Skeletal muscle satellite cell (primary cell): Measurements from ENCODE around the gene GCC1.
A peak's percentile ranks its signal among the peaks of the same experiment; 100 is the strongest.

Source experiments
- H3K27me3 ChIP-seq: 2 replicates; pipeline ENCODE4 v1.7.0; 2013; ENCODE audit warnings: low read length; ENCODE audit not compliant: control insufficient read depth, insufficient read depth
- H3K36me3 ChIP-seq: 2 replicates; pipeline ENCODE4 v1.7.0; 2013; ENCODE audit warnings: mild to moderate bottlenecking, control low read depth, low read length; ENCODE audit not compliant: insufficient read depth
- H3K4me1 ChIP-seq: 2 replicates; pipeline ENCODE4 v1.7.0; 2013; ENCODE audit warnings: low read length; ENCODE audit not compliant: control insufficient read depth, insufficient read depth
- H3K4me2 ChIP-seq: 2 replicates; pipeline ENCODE4 v1.7.0; 2013; ENCODE audit warnings: mild to moderate bottlenecking, low read length
- H3K4me3 ChIP-seq: 2 replicates; pipeline ENCODE4 v1.7.0; 2013; ENCODE audit warnings: low read length
- H3K9ac ChIP-seq: 2 replicates; pipeline ENCODE4 v1.7.0; 2013; ENCODE audit warnings: mild to moderate bottlenecking, low read depth, low read length, moderate library complexity
- H3K9me3 ChIP-seq: replicated peaks from 2 replicates; pipeline ENCODE4 v1.7.0; 2013; ENCODE audit warnings: mild to moderate bottlenecking, control low read depth, low read length

Gene GCC1

DNA sequence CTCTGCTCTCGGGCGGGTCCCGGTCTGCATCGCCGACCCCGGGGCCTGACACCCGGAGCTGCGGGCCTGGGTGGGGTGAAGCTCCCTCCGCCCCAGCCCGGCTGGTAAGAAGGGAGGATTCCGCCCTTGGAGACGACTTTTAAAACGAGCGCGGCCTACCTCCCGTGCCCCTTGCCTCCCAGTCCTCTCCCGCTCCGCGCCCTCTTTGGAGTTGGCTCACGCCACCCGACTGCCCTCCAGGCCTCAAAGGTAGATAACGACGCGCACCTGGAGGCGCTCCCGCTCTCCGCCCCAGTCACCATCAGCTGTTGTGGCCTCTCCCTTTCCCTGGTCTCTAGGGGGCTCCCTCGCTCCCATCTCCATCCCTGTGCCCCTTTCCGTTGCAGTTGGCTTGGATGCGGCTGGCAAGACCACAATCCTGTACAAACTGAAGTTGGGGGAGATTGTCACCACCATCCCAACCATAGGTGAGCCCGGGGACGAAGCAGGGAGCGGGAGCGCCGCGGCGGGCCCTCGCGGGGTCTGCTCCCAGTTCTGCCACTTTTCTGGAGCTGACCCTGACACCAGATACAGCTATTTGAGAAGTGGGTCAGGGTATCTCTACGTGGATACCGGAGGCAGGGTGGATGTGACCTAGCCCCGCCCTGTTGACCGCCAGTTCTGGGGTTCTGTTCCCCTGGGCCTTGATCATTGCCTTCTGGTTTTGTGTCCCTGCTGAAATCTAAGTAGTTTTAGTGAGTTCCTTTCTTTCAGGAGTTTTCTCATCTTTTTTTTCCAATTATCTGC is 3.5 kb upstream of the GCC1 start:
- Histone ChIP-seq H3K9ac (peak overlapping the region; percentile 95), H3K4me3 (peak overlapping the region; percentile 99), H3K27me3 (no peaks in the 10 kb centered on the region), H3K4me1 (peaks cover 25% of the 10 kb centered on the region), H3K4me2 (peak overlapping the region; percentile 91), H3K36me3 (peaks cover 19% of the 10 kb centered on the region), H3K9me3 (no peaks in the 10 kb centered on the region)

DNA sequence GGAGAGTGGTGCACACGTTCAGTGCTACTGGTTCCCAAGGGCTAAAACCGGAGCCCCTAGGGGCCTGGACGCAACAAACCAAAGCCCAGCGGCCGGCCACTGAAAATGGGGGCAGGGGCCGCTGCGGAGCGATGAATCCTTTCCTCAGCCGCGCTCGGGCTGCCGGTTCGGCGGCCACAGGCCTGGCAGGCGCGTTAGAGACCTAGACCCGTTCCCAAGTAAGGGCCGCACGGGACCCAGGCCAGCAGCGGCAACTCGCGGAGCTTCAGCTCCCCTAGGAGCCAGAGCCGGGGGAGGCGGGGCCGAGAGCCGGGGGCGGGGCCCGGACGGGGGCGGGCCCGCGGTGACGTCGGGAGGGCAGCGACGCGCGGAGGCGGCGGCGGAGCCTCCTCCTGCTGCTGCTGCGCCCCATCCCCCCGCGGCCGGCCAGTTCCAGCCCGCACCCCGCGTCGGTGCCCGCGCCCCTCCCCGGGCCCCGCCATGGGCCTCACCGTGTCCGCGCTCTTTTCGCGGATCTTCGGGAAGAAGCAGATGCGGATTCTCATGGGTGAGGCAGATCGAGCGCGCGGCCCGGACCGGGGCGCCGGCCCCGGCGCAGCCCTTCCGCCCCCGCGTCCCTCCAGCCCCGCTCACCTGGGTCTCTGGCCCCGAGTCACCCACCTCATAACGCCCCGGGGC is 2.8 kb upstream of the GCC1 start, which contains the start of gene ARF5:
TSS of gene ARF5 (plus strand) at position 393 of the 678 bp plus-strand sequence. CDS start at position 481, 88 bp downstream.
- Histone ChIP-seq H3K9ac (peak within 1 kb of the TSS; percentile 95), H3K36me3 (peaks cover 21% of the 10 kb centered on the region), H3K27me3 (no peaks in the 10 kb centered on the region), H3K9me3 (no peaks in the 10 kb centered on the region), H3K4me3 (peak within 1 kb of the TSS; percentile 99), H3K4me1 (peaks cover 32% of the 10 kb centered on the region), H3K4me2 (peak within 1 kb of the TSS; percentile 99)

GRCh38 chr7:127587663-127588018 is 2.2 kb upstream of the GCC1 start:
- Histone ChIP-seq H3K4me2 (peak overlapping the region; percentile 99), H3K36me3 (peaks cover 26% of the 10 kb centered on the region), H3K4me3 (peak overlapping the region; percentile 99), H3K9ac (peak overlapping the region; percentile 95), H3K9me3 (no peaks in the 10 kb centered on the region), H3K4me1 (peaks cover 37% of the 10 kb centered on the region), H3K27me3 (no peaks in the 10 kb centered on the region)

DNA sequence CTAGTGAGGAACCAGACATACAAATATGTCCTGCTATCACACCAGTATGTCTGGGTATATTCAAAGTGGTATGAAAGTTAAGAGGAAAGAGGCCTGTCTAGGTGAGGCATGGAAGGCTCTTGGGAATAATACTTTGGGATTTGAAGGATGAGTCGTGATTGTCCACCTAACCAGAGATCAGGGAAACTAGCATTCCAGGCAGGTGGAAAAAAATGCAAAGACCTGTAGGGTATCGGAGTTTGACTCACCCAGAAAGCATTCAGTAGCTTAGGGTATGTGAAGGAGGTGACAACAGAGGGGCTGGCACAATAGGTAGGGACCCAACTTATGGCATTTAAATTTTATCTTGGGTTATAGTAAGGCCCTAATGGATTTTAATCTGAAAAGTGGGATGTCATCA is 950 bp upstream of the GCC1 start:
- Histone ChIP-seq H3K36me3 (peaks cover 32% of the 10 kb centered on the region), H3K27me3 (no peaks in the 10 kb centered on the region), H3K4me2 (no peak overlapping the region), H3K9me3 (no peaks in the 10 kb centered on the region), H3K4me1 (peaks cover 43% of the 10 kb centered on the region), H3K4me3 (no peak overlapping the region), H3K9ac (no peak overlapping the region)

DNA sequence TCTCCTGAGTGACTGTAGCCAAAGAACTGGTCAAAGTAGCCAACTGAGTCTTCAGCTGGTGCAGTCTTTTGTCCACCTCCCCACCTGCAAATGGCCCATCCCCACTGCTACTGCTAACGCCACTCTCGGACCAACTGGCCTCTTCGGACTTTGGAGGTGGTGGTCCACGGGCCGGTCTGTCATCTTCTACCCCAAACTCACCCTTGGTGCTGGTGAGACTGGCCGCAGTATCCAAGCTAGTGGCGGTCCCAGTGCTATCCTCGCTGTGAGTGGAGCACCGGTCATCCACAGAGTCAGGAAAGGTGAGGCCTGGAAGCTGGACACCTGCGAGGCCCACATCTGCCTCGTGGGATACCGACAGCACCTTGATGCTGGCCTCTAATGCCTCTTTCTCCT is 750 bp downstream of the GCC1 start:
- Histone ChIP-seq H3K4me1 (peaks cover 40% of the 10 kb centered on the region), H3K36me3 (peaks cover 33% of the 10 kb centered on the region), H3K4me2 (peak overlapping the region; percentile 98), H3K27me3 (no peaks in the 10 kb centered on the region), H3K9ac (peak overlapping the region; percentile 96), H3K9me3 (no peaks in the 10 kb centered on the region), H3K4me3 (peak overlapping the region; percentile 96)

GRCh38 chr7:127582361-127582760 is 3.0 kb downstream of the GCC1 start:
- no peaks in the 10 kb centered on the region for H3K27me3 ChIP-seq
- H3K36me3 ChIP-seq = peaks cover 43% of the 10 kb centered on the region
- H3K4me1 ChIP-seq = peaks cover 30% of the 10 kb centered on the region
- H3K4me3 ChIP-seq = no peak overlapping the region
- H3K4me2 ChIP-seq = peak overlapping the region; percentile 1
- H3K9ac ChIP-seq = no peak overlapping the region
- no peaks in the 10 kb centered on the region for H3K9me3 ChIP-seq

- Histone ChIP-seq H3K9me3 (no peaks in the 10 kb centered on the region), H3K36me3 (peaks cover 43% of the 10 kb centered on the region), H3K4me2 (peak overlapping the region; percentile 1), H3K9ac (no peak overlapping the region), H3K4me1 (peaks cover 30% of the 10 kb centered on the region), H3K4me3 (no peak overlapping the region), H3K27me3 (no peaks in the 10 kb centered on the region)
Observed at GRCh38 chr7:127581716-127582115, 3.7 kb downstream of the GCC1 start.

DNA sequence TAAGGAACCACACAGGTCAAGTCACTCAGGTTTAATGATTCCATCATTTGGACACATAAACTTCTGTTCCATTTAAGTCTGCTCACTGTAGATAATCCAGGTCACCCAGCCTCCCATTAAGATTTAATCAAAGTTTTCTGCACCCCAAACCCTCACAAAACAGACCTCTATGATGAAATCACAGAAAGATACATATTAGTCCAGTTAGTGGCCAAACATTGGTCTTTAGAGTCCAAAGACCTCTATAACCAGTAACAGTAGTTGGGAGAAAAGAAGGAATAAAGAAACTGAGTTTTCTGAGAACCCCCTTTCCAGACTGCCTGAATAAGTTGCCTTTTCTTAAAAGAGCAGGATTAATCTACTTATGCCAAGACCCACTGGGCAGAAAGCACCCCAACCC is 4.8 kb downstream of the GCC1 start:
- H3K4me3 ChIP-seq = no peak overlapping the region
- H3K4me1 ChIP-seq = peaks cover 27% of the 10 kb centered on the region
- no peak overlapping the region for H3K4me2 ChIP-seq
- no peak overlapping the region for H3K9ac ChIP-seq
- no peaks in the 10 kb centered on the region for H3K9me3 ChIP-seq
- H3K27me3 ChIP-seq = no peaks in the 10 kb centered on the region
- H3K36me3 ChIP-seq = peaks cover 43% of the 10 kb centered on the region

DNA sequence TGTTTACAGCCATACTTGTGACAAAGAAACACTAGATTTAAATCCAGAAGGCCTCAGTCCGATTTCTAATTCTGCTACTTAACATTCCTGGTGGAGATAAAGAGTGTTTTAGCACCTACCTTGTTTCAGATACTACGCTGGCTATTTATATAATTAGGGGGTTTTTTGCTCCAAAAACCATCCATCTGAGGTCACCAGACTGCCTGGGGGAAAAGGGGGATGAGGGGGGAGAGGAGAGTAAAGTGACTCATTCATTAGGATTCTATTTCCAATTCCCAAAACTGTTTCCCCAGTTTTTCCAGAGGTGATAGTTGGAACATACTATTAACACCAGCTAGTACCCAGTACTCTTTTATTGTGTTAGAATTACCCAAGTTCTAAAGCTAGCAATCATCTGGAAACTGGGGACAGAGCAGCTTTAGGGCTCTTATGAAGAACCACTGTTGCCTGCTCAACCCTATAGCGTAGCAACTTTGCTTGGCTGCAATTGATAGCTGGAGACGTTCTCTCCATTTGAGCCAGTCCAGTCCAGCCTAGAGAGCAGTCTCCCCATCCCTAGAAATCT is 6.6 kb downstream of the GCC1 start:
- no peak overlapping the region for H3K9ac ChIP-seq
- H3K27me3 ChIP-seq = no peaks in the 10 kb centered on the region
- no peaks in the 10 kb centered on the region for H3K9me3 ChIP-seq
- no peak overlapping the region for H3K4me2 ChIP-seq
- H3K36me3 ChIP-seq = peaks cover 43% of the 10 kb centered on the region
- peaks cover 16% of the 10 kb centered on the region for H3K4me1 ChIP-seq
- no peak overlapping the region for H3K4me3 ChIP-seq

- H3K9me3 ChIP-seq = no peaks in the 10 kb centered on the region
- no peaks in the 10 kb centered on the region for H3K27me3 ChIP-seq
- no peak overlapping the region for H3K4me3 ChIP-seq
- H3K36me3 ChIP-seq = peaks cover 42% of the 10 kb centered on the region
- H3K4me1 ChIP-seq = peaks cover 11% of the 10 kb centered on the region
- no peak overlapping the region for H3K4me2 ChIP-seq
- no peak overlapping the region for H3K9ac ChIP-seq
Observed at GRCh38 chr7:127578036-127578684, 7.2 kb downstream of the GCC1 start.

- no peak overlapping the region for H3K9ac ChIP-seq
- no peak overlapping the region for H3K4me3 ChIP-seq
- no peak overlapping the region for H3K4me2 ChIP-seq
- H3K4me1 ChIP-seq = no peaks in the 10 kb centered on the region
- H3K36me3 ChIP-seq = no peaks in the 10 kb centered on the region
- no peaks in the 10 kb centered on the region for H3K9me3 ChIP-seq
- H3K27me3 ChIP-seq = no peaks in the 10 kb centered on the region
Observed at GRCh38 chr7:127571741-127572505, 13.5 kb downstream of the GCC1 start.
